ENCODE data around the gene SEMA6C. TPM values are rescaled to one million over a fixed set of nuclear protein-coding genes. Genes with fewer than 3 reads are reported as not detected.

The SEMA6C gene
- total and polyA plus RNA-seq, 2 of the 8 experiments (the other 6 are each of a cell fraction or from before 2014, with no cell fraction given): 12.2 to 15.7 TPM

DNA sequence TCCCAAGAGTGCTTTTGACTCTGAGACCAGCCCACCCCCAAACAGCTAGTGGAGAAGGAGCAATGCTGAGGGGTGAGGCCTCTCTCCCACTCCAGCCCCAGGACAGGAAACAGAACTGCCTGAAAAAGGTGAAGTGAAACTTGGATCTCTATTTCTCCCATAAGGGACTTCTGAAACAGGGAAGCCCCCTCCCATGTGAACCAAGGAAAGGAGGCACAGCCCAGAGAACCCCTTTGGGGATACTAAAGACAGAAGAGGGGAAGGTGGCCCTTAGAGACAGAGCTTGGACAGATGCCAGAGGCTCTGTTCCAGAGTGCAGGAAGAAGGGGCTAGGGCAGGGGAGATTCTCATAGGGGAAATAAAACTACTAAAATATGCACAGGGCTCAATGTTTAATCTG is 12.9 kb upstream of the SEMA6C start:
- Histone ChIP-seq H3K23ac (ENCODE audit: insufficient read length) (no peak overlapping the region), H3K36me3 (ENCODE audit: control insufficient read depth in 2 of 4, insufficient read depth in 4 of 4, low read length in 3 of 4) (peaks cover 0 to 18% (median 6%) of the 10 kb centered on the region in 4 experiments; a peak in 4 of 8 replicates), H3K4me1 (replicated peaks in 1 of 4; ENCODE audit: control insufficient read depth in 3 of 4, insufficient read depth in 4 of 4, low read length in 3 of 4) (no peaks in the 10 kb centered on the region; a peak in 1 of 7 replicates), H3K4ac (replicated peaks; ENCODE audit: insufficient read length, low read depth, low read length) (no peak overlapping the region), H3K9ac (replicated peaks in 1 of 4; ENCODE audit: extremely low read depth in 1 of 4, low read depth in 3 of 4, low read length in 3 of 4) (no peak overlapping the region), H2BK20ac (ENCODE audit: low read length) (no peak overlapping the region), H4K5ac (ENCODE audit: insufficient read length, low read depth, low read length) (no peak overlapping the region), H2BK5ac (ENCODE audit: low read depth, low read length) (no peak overlapping the region), H4K20me1 (replicated peaks in 1 of 2; ENCODE audit: control insufficient read depth in 1 of 2, insufficient read depth in 2 of 2, low read length in 2 of 2) (no peaks in the 10 kb centered on the region), H3K27ac (ENCODE audit: low read depth, low read length) (no peak overlapping the region), H4K8ac (ENCODE audit: extremely low read depth, insufficient read depth, low read length) (no peak overlapping the region), H3K23me2 (ENCODE audit: low read depth, low read length) (no peaks in the 10 kb centered on the region), H2BK15ac (ENCODE audit: low read length) (no peak overlapping the region), H3K18ac (ENCODE audit: extremely low read depth, low read length) (no peak overlapping the region), H2BK120ac (replicated peaks; ENCODE audit: low read depth, low read length) (no peak overlapping the region), H4K91ac (replicated peaks; ENCODE audit: insufficient read length, low read length) (no peak overlapping the region), H2BK12ac (ENCODE audit: low read depth, low read length) (no peak overlapping the region), H3K4me2 (ENCODE audit: insufficient read depth in 1 of 2, low read depth in 2 of 2, low read length in 2 of 2) (no peak overlapping the region), H3K14ac (ENCODE audit: insufficient read length) (no peak overlapping the region), H3K27me3 (replicated peaks in 1 of 4; ENCODE audit: control insufficient read depth in 3 of 4, extremely low read depth in 1 of 4, insufficient read depth in 3 of 4, low read length in 3 of 4) (no peaks in the 10 kb centered on the region), H3K56ac (replicated peaks; ENCODE audit: insufficient read length, low read depth, low read length) (no peak overlapping the region), H3K9me3 (ENCODE audit: insufficient read depth in 2 of 2, low read depth in 1 of 2, low read length in 1 of 2) (no peaks in the 10 kb centered on the region), H3K4me3 (ENCODE audit: extremely low read depth in 1 of 4, insufficient read depth in 2 of 4, low read depth in 3 of 4, low read length in 4 of 4) (no peak overlapping the region), H2AFZ (ENCODE audit: low read length) (no peak overlapping the region), H3K79me2 (ENCODE audit: control insufficient read depth in 1 of 2, insufficient read depth in 2 of 2, low read length in 2 of 2) (no peaks in the 10 kb centered on the region), H2AK5ac (ENCODE audit: low read depth, low read length) (no peak overlapping the region), H3K79me1 (ENCODE audit: low read depth, low read length) (no peaks in the 10 kb centered on the region)
- ChIA-PET CTCF (ENCODE audit: partially characterized antibody) (interaction anchor here (0.8 to 11.8 kb wide), 7 partner anchors 11 to 134 kb away, joined by 3 to 285 read pairs (median 9); no protein-coding TSS in a partner anchor), POLR2A (ENCODE audit: partially characterized antibody) (interaction anchor here (1.3 kb wide), 1 partner anchor 10 kb away, joined by 5 read pairs; no protein-coding TSS in a partner anchor)
- DNase-seq (ENCODE audit: low read depth in 1 of 2, low spot score in 2 of 2) (no peak), FAIRE-seq (no peak)
- TF ChIP-seq TEAD4 (IDR thresholded peaks at IDR 0.05; ENCODE audit: low read depth, low read length) (no peak), SIX5 (IDR thresholded peaks at IDR 0.05; ENCODE audit: low read depth, low read length) (no peak), SIRT6 (IDR thresholded peaks at IDR 0.05; ENCODE audit: low read length) (no peak), JUND (IDR thresholded peaks at IDR 0.05; ENCODE audit: low read length) (no peak), GABPA (IDR thresholded peaks at IDR 0.05; ENCODE audit: borderline replicate concordance, insufficient read depth, low read length) (no peak), SP1 (IDR thresholded peaks at IDR 0.05; ENCODE audit: low read depth, low read length) (no peak), RBBP5 (IDR thresholded peaks at IDR 0.05; ENCODE audit: borderline replicate concordance, low read depth, low read length) (no peak), TAF1 (IDR thresholded peaks at IDR 0.05; ENCODE audit: low read depth, low read length) (no peak), SUZ12 (IDR thresholded peaks at IDR 0.05; ENCODE audit: low read length) (no peak), CBX5 (IDR thresholded peaks at IDR 0.05; ENCODE audit: low read depth, low read length) (no peak)
- TF ChIP-seq, protein P1, sequence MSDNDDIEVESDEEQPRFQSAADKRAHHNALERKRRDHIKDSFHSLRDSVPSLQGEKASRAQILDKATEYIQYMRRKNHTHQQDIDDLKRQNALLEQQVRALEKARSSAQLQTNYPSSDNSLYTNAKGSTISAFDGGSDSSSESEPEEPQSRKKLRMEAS (IDR thresholded peaks at IDR 0.05): no peak
- TF ChIP-seq, protein P2, sequence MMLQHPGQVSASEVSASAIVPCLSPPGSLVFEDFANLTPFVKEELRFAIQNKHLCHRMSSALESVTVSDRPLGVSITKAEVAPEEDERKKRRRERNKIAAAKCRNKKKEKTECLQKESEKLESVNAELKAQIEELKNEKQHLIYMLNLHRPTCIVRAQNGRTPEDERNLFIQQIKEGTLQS (IDR thresholded peaks at IDR 0.05; ENCODE audit: insufficient read depth, low read depth, low read length): no peak
- TF ChIP-seq, protein P3, sequence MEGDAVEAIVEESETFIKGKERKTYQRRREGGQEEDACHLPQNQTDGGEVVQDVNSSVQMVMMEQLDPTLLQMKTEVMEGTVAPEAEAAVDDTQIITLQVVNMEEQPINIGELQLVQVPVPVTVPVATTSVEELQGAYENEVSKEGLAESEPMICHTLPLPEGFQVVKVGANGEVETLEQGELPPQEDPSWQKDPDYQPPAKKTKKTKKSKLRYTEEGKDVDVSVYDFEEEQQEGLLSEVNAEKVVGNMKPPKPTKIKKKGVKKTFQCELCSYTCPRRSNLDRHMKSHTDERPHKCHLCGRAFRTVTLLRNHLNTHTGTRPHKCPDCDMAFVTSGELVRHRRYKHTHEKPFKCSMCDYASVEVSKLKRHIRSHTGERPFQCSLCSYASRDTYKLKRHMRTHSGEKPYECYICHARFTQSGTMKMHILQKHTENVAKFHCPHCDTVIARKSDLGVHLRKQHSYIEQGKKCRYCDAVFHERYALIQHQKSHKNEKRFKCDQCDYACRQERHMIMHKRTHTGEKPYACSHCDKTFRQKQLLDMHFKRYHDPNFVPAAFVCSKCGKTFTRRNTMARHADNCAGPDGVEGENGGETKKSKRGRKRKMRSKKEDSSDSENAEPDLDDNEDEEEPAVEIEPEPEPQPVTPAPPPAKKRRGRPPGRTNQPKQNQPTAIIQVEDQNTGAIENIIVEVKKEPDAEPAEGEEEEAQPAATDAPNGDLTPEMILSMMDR (IDR thresholded peaks at IDR 0.05; ENCODE audit: control extremely low read depth in 1 of 3, insufficient read depth in 1 of 3, low read depth in 1 of 3, low read length in 3 of 3): no peak
